ENCODE measurements around the gene SLC13A5. TPM values are rescaled to one million over a fixed set of nuclear protein-coding genes. Genes with fewer than 3 reads are reported as not detected.
A peak's percentile ranks its signal among the peaks of the same experiment; 100 is the strongest.

The SLC13A5 gene
- total RNA-seq, 1 donor from 2014 or later = 1.3 TPM

DNA sequence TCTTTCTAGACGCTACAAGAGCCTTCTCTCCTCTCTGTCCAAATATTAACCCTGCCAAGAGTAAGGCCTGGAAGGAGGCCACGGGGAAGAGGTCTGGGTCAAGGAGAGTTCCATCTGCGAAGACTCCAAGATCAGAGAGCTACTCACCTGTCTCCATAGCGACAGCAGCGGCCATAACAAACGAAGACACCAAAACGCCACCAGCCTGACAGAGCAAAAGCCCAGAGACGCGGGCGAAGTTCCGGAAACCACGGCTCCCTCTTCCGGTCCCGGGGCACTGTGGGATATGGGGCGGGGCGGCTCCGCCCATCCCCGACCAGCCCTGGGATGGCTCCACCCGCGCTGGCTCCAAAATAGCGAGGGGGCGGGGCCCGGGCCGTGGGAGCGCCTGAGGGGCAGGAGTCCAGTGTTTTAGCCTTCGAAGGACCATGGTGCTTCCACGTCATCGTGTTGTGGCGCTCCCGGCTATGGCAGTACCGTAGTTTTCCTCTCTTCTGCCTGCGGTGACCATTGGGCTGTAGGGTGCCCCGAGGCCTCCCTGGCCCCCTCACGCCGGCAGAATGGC lies 61.7 kb downstream of the SLC13A5 start, which contains the start of the genes C17orf100 and MED31:
TSS of gene C17orf100 (plus strand) at position 409 of the 565 bp plus-strand sequence. CDS start at position 561, 152 bp downstream.
TSS of gene MED31 (minus strand) at position 252 of the 565 bp plus-strand sequence. CDS start at position 175, 77 bp downstream.
- Mint-ChIP-seq H3K27me3 (ENCODE audit: unreplicated experiment) (peaks cover 12% of the 10 kb centered on the region), H3K4me3 (ENCODE audit: unreplicated experiment) (peak within 1 kb of the TSS; percentile 99), H3K4me1 (ENCODE audit: unreplicated experiment) (peaks cover 23% of the 10 kb centered on the region), H3K9me3 (ENCODE audit: unreplicated experiment) (no peaks in the 10 kb centered on the region), H3K27ac (ENCODE audit: unreplicated experiment) (peak within 1 kb of the TSS; percentile 100), H3K36me3 (ENCODE audit: low read depth, unreplicated experiment) (peaks cover 9% of the 10 kb centered on the region)
- TF ChIP-seq, protein P1, sequence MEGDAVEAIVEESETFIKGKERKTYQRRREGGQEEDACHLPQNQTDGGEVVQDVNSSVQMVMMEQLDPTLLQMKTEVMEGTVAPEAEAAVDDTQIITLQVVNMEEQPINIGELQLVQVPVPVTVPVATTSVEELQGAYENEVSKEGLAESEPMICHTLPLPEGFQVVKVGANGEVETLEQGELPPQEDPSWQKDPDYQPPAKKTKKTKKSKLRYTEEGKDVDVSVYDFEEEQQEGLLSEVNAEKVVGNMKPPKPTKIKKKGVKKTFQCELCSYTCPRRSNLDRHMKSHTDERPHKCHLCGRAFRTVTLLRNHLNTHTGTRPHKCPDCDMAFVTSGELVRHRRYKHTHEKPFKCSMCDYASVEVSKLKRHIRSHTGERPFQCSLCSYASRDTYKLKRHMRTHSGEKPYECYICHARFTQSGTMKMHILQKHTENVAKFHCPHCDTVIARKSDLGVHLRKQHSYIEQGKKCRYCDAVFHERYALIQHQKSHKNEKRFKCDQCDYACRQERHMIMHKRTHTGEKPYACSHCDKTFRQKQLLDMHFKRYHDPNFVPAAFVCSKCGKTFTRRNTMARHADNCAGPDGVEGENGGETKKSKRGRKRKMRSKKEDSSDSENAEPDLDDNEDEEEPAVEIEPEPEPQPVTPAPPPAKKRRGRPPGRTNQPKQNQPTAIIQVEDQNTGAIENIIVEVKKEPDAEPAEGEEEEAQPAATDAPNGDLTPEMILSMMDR (IDR thresholded peaks at IDR 0.05; ENCODE audit: unreplicated experiment) = no peak
- peak; percentile 97 for DNase-seq (ENCODE audit: low spot score)

DNA sequence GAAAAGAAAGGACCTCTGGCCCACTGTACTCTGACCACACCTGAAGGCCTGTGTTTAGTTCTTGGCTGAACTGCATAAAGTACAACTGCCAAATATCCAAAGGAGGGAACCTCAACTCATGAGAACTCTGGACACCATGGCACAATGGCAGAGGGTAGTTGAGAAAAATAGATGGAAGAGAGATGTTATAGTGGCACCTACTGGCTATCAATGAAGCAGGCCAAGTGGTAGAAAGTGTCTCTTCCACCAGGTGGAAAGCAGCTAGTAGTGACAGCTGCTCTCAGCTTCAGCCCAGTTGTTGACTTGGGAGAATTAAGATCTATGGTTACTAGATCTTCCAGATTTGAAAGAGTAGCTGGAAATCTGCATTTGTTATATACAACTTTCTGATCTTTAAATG lies 65.0 kb downstream of the SLC13A5 start:
- TF ChIP-seq, protein P1 (IDR thresholded peaks at IDR 0.05; ENCODE audit: unreplicated experiment) = no peak
- Mint-ChIP-seq H3K4me1 (ENCODE audit: unreplicated experiment) (peaks cover 11% of the 10 kb centered on the region), H3K9me3 (ENCODE audit: unreplicated experiment) (no peaks in the 10 kb centered on the region), H3K27ac (ENCODE audit: unreplicated experiment) (no peak overlapping the region), H3K27me3 (ENCODE audit: unreplicated experiment) (peaks cover 6% of the 10 kb centered on the region), H3K4me3 (ENCODE audit: unreplicated experiment) (no peak overlapping the region), H3K36me3 (ENCODE audit: low read depth, unreplicated experiment) (peaks cover 17% of the 10 kb centered on the region)
- no peak for DNase-seq (ENCODE audit: low spot score)

DNA sequence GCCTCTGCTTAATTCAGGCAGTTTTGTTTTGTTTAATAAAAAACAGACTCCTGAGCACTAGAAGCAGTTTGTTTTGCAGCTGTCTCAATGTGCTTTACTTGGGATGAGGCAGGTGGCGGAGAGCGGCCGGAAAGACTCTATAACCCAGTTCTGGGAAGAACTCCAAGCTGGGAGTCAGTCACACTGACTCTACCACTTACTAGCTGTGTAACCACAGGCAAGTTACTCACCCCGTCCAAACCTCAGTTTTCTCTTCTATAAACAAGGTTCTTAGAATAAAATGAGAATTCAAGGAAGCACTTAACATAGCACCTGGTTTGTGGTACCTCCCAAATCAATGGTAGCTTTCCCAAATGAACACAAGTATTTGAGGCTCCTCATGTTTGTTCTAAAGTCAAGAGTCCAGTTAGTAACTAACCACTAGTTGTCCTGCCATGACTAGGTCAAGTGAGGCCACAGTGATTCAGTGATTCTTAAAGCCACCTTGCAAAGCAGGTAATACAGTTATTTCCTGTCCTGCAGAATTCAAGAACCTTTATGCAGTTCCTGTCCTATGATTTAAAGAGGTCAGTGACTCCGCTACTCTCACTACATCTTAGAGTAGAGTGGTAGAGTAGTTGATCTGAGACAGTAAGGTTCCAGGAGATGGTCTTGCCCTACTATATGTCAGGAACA lies 69.6 kb downstream of the SLC13A5 start:
- Mint-ChIP-seq H3K27me3 (ENCODE audit: unreplicated experiment) (peaks cover 10% of the 10 kb centered on the region), H3K4me3 (ENCODE audit: unreplicated experiment) (no peak overlapping the region), H3K36me3 (ENCODE audit: low read depth, unreplicated experiment) (peaks cover 9% of the 10 kb centered on the region), H3K27ac (ENCODE audit: unreplicated experiment) (no peak overlapping the region), H3K9me3 (ENCODE audit: unreplicated experiment) (no peaks in the 10 kb centered on the region), H3K4me1 (ENCODE audit: unreplicated experiment) (peaks cover 14% of the 10 kb centered on the region)
- TF ChIP-seq, protein P1 (IDR thresholded peaks at IDR 0.05; ENCODE audit: unreplicated experiment) = no peak
- DNase-seq (ENCODE audit: low spot score) = no peak

DNA sequence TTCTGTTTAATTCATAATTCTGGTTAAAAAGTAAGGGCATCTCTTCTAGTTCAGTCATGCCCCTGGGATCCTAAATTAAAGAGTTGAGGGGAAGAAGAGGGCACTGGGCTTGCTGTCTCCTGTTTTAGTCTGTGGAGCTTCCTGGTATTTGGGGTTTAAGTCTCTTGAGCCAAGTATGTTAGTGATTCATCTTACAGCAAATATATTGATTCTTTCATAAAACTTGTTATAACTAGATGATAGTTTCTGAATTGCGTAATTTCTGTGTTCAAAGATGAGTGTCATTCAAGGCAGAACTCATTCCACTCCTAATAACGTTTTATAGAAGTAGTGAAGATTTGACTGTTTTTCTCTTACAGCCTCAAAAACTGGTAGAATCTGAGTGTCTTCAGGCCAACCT lies 70.6 kb downstream of the SLC13A5 start:
- H3K4me3 Mint-ChIP-seq (ENCODE audit: unreplicated experiment) = peak overlapping the region; percentile 75
- H3K27ac Mint-ChIP-seq (ENCODE audit: unreplicated experiment) = peak overlapping the region; percentile 31
- H3K4me1 Mint-ChIP-seq (ENCODE audit: unreplicated experiment) = peaks cover 14% of the 10 kb centered on the region
- no peak for DNase-seq (ENCODE audit: low spot score)
- H3K27me3 Mint-ChIP-seq (ENCODE audit: unreplicated experiment) = peaks cover 11% of the 10 kb centered on the region
- no peaks in the 10 kb centered on the region for H3K9me3 Mint-ChIP-seq (ENCODE audit: unreplicated experiment)
- peaks cover 10% of the 10 kb centered on the region for H3K36me3 Mint-ChIP-seq (ENCODE audit: low read depth, unreplicated experiment)
- TF ChIP-seq, protein P1 (IDR thresholded peaks at IDR 0.05; ENCODE audit: unreplicated experiment) = no peak

Measured in endothelial cell (in vitro differentiated cells).